Measurements from ENCODE around the gene MCF2L2. TPM values are rescaled to one million over a fixed set of nuclear protein-coding genes. Genes with fewer than 3 reads are reported as not detected.

The MCF2L2 gene
- total and polyA plus RNA-seq, 2 of the 13 experiments (the other 11 are each of a cell fraction or from before 2014, with no cell fraction given): not detected

GRCh38 chr3:183447206-183448001, 19.0 kb upstream of the MCF2L2 start (continued):
- TF ChIP-seq TRAFD1 (CRISPR knock-in tag; IDR thresholded peaks at IDR 0.05; ENCODE audit: borderline replicate concordance): no peak; the same call in 1 of the 2 replicates
- peak; percentile 46; the same call in 1 of the 2 replicates for TF ChIP-seq SNAPC4 (CRISPR knock-in tag; IDR thresholded peaks at IDR 0.05)
- TF ChIP-seq, protein P1, sequence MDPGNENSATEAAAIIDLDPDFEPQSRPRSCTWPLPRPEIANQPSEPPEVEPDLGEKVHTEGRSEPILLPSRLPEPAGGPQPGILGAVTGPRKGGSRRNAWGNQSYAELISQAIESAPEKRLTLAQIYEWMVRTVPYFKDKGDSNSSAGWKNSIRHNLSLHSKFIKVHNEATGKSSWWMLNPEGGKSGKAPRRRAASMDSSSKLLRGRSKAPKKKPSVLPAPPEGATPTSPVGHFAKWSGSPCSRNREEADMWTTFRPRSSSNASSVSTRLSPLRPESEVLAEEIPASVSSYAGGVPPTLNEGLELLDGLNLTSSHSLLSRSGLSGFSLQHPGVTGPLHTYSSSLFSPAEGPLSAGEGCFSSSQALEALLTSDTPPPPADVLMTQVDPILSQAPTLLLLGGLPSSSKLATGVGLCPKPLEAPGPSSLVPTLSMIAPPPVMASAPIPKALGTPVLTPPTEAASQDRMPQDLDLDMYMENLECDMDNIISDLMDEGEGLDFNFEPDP (CRISPR knock-in tag; conservative IDR thresholded peaks at IDR 0.05): no peak
- TF ChIP-seq, protein P2, sequence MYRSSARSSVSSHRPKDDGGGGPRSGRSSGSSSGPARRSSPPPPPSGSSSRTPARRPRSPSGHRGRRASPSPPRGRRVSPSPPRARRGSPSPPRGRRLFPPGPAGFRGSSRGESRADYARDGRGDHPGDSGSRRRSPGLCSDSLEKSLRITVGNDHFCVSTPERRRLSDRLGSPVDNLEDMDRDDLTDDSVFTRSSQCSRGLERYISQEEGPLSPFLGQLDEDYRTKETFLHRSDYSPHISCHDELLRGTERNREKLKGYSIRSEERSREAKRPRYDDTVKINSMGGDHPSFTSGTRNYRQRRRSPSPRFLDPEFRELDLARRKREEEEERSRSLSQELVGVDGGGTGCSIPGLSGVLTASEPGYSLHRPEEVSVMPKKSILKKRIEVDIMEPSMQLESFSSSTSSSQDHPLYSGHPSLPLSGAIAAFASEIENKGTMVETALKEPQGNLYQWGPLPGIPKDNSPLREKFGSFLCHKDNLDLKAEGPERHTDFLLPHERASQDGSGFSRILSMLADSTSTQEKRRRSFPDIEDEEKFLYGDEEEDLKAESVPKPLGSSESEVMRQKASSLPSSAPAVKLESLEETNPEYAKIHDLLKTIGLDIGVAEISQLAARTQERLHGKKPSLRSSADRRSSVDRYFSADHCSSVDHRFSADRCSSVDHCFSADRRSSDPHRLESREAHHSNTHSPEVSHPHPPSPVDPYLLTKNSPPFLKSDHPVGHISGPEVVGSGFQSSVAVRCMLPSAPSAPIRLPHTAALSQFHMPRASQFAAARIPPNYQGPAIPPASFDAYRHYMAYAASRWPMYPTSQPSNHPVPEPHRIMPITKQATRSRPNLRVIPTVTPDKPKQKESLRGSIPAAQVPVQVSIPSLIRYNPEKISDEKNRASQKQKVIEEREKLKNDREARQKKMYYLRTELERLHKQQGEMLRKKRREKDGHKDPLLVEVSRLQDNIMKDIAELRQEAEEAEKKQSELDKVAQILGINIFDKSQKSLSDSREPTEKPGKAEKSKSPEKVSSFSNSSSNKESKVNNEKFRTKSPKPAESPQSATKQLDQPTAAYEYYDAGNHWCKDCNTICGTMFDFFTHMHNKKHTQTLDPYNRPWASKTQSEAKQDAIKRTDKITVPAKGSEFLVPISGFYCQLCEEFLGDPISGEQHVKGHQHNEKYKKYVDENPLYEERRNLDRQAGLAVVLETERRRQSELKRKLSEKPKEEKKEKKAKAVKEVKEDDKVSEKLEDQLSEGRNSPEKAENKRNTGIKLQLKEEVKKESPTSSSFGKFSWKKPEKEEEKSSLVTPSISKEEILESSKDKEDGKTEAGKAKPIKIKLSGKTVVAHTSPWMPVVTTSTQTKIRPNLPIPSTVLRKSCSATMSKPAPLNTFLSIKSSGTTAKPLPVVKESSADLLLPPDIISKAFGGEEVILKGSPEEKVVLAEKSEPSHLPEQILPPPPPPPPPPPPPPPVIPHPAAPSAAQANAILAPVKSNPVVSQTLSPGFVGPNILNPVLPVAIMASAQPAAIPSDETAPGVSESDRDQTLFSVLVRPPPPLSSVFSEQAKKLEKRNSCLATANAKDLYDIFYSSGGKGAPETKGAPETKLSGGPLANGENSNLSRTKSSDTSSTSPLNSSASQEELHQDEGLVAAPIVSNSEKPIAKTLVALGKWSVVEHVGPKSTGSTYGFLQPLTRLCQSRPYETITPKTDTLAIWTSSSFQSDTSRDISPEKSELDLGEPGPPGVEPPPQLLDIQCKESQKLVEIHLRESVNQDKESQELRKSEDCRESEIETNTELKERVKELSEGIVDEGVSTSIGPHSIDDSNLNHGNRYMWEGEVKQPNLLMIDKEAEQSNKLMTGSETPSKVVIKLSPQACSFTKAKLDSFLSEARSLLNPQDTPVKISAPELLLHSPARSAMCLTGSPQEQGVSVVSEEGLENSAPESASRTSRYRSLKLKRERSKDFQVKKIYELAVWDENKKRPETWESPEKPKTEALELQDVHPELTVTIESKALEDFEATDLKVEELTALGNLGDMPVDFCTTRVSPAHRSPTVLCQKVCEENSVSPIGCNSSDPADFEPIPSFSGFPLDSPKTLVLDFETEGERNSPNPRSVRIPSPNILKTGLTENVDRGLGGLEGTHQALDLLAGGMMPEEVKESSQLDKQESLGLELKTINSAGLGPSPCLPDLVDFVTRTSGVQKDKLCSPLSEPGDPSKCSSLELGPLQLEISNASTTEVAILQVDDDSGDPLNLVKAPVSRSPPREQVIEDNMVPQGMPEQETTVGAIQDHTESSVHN (CRISPR knock-in tag; IDR thresholded peaks at IDR 0.05): peak; percentile 91
- no peak for TF ChIP-seq POLR2AphosphoS2 (IDR thresholded peaks at IDR 0.05; ENCODE audit: low read depth, low read length)
- TF ChIP-seq, protein P3, sequence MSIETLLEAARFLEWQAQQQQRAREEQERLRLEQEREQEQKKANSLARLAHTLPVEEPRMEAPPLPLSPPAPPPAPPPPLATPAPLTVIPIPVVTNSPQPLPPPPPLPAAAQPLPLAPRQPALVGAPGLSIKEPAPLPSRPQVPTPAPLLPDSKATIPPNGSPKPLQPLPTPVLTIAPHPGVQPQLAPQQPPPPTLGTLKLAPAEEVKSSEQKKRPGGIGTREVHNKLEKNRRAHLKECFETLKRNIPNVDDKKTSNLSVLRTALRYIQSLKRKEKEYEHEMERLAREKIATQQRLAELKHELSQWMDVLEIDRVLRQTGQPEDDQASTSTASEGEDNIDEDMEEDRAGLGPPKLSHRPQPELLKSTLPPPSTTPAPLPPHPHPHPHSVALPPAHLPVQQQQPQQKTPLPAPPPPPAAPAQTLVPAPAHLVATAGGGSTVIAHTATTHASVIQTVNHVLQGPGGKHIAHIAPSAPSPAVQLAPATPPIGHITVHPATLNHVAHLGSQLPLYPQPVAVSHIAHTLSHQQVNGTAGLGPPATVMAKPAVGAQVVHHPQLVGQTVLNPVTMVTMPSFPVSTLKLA (IDR thresholded peaks at IDR 0.05): no peak
- no peak for TF ChIP-seq HNF4G (IDR thresholded peaks at IDR 0.05; ENCODE audit: borderline replicate concordance, low read depth, low read length)
- peak; percentile 69; the same call in 1 of the 2 replicates for TF ChIP-seq HNF4G (CRISPR knock-in tag; IDR thresholded peaks at IDR 0.05; ENCODE audit: borderline replicate concordance, low read depth)
- TF ChIP-seq RBFOX2 (IDR thresholded peaks at IDR 0.05; ENCODE audit: low read depth, low read length): peak; percentile 92

Data from HepG2 (cell line).